ENCODE measurements around the gene C2CD4C. TPM values are rescaled to one million over a fixed set of nuclear protein-coding genes. Genes with fewer than 3 reads are reported as not detected.
"Not testable (repeated sequence)": the region's sequence is repeated elsewhere in the genome, so short reads cannot be mapped to it uniquely, and the experiment has no call there.

Gene C2CD4C
- total RNA-seq, 2 experiments from 2014 or later, result 0.09 to 0.11 TPM

DNA sequence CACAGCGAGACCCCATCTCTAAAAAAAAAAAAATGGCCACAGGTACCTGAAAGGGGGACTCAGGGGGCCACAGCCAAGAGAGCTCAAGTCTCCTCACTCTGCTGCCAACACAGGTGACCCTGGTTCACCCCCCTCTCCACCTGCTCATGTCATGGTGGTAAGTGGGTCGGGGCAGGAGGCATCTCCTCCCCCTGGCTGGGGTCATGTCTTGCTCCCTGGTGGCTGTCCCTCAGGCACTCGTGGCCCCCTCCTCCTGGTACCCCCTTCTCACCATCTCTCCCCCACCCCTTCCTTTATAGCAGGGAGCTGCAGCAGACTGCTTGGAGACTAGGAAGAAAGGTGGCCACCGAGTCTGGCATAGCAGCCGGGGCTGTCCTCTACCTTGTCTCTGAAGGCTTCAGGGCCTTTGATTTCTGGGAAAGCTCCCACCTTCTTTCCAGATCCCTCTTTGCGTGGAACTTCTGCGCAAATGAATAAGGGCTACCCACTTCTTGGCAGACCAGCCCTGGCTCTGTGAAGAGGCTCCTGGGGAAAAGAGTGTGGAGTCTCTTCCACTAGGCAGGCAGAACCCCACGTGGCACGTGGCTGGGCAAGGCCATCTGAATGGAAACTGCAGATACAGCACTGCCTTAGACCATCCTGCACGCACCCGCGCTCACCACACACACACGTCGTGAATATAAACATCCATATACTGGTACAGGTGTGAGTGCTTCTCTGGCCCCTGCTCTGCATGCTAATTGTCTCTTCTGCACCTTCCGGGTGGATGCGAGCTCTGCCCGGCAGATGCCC is 44.3 kb downstream of the C2CD4C start:
- Mint-ChIP-seq H3K9me3 (ENCODE audit: low read depth) (no peaks in the 10 kb centered on the region), H3K36me3 (ENCODE audit: low read depth) (no peaks in the 10 kb centered on the region), H3K27ac (no peak overlapping the region), H3K4me1 (no peaks in the 10 kb centered on the region), H3K27me3 (peaks cover 17% of the 10 kb centered on the region), H3K4me3 (no peak overlapping the region)
- POLR2A ChIA-PET, result no interaction called here
- intact Hi-C loops (cut with DNase I, micrococcal nuclease), result no loop called here
- ATAC-seq (no peak), DNase-seq (no peak)
- CTCF ChIA-PET, result no interaction called here

DNA sequence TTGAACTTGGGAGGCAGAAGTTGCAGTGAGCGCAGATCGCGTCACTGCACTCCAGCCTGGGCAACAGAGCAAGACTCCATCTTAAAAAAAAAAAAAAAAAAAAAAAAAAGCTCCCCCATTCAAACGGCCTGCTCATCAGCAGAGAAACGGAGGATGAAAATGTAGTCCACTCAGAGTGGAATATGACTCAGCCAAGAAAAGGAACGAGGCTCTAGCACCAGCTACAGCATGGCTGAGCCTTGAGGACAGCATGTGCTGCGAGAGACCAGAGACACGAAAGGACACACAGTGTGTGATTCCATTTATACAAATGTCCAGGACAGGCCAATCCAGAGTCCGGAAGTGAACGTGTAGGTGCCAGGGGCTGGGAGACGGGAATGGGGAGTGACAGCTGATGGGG is 46.3 kb downstream of the C2CD4C start:
- ChIA-PET CTCF (interaction anchor here (0.5 to 1.0 kb wide), 2 partner anchors 8 to 148 kb away, joined by 3 read pairs; no protein-coding TSS in a partner anchor), POLR2A (no interaction called here)
- no peak overlapping the region for H3K4me3 Mint-ChIP-seq
- H3K36me3 Mint-ChIP-seq (ENCODE audit: low read depth), result no peaks in the 10 kb centered on the region
- H3K9me3 Mint-ChIP-seq (ENCODE audit: low read depth), result no peaks in the 10 kb centered on the region
- ATAC-seq (no peak), DNase-seq (no peak)
- no peaks in the 10 kb centered on the region for H3K4me1 Mint-ChIP-seq
- intact Hi-C loops (cut with DNase I, micrococcal nuclease), result no loop called here
- peaks cover 11% of the 10 kb centered on the region for H3K27me3 Mint-ChIP-seq
- no peak overlapping the region for H3K27ac Mint-ChIP-seq

DNA sequence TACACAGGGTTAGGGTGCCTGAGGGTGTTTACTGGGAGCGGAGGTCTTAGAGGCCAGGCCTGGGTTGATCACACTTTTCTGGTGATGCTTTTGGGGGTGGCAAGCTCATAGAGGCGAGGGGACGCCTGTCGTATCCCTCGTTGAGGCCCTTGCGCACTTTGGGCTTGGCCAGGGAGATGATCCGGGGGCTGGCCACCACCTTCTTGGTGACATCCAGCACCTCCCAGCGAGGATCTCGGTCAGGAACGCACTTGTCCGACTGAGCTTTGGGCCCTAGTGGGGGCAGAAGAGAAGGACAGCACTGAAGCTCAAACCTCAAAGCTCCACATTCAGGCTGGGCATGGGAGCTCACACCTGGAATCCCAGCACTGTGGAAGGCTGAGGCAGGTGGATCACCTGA is 46.8 kb downstream of the C2CD4C start:
- intact Hi-C loops (cut with DNase I, micrococcal nuclease), result no loop called here
- no peak for DNase-seq
- Mint-ChIP-seq H3K36me3 (ENCODE audit: low read depth) (no peaks in the 10 kb centered on the region), H3K27ac (no peak overlapping the region), H3K9me3 (ENCODE audit: low read depth) (no peaks in the 10 kb centered on the region), H3K4me1 (no peaks in the 10 kb centered on the region), H3K27me3 (peaks cover 11% of the 10 kb centered on the region), H3K4me3 (no peak overlapping the region)
- no peak for ATAC-seq
- POLR2A ChIA-PET, result no interaction called here
- CTCF ChIA-PET, result interaction anchor here (0.5 to 1.0 kb wide), 2 partner anchors 8 to 149 kb away, joined by 3 read pairs; no protein-coding TSS in a partner anchor

DNA sequence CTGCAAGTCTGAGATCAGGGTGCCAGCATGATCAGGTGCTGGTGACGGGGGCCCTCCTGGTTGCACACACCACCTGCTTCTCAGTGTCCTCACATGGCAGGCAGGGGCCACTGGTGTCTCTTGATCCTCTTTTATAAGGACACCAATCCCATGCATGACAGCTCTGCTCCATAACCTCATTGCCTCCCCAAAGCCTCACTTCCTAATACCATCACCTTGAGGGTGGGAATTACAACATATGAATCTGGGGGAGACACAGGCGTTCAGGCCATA is 49.4 kb downstream of the C2CD4C start:
- intact Hi-C loops (cut with DNase I, micrococcal nuclease), result no loop called here
- ATAC-seq (no peak), DNase-seq (no peak)
- Mint-ChIP-seq H3K27ac (no peak overlapping the region), H3K27me3 (peaks cover 5% of the 10 kb centered on the region), H3K36me3 (ENCODE audit: low read depth) (no peaks in the 10 kb centered on the region), H3K9me3 (ENCODE audit: low read depth) (no peaks in the 10 kb centered on the region), H3K4me1 (no peaks in the 10 kb centered on the region), H3K4me3 (no peak overlapping the region)
- ChIA-PET POLR2A (no interaction called here), CTCF (no interaction called here)

DNA sequence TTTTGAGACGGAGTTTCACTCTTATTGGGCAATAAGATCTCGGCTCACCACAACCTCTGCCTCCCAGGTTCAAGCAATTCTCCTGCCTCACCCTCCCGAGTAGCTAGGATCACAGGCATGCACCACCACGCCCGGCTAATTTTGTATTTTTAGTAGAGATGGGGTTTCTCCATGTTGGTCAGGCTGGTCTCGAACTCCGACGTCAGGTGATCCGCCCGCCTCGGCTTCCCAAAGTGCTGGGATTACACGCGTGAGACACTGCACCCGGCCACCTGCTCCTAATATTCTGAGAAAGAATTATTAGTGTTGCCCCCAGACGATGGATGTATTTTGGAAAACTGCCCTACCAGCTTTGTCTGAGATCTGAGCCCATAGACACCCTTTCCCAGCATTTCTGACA is 53.4 kb downstream of the C2CD4C start:
- ATAC-seq; H3K9me3 Mint-ChIP-seq (ENCODE audit: low read depth); DNase-seq; H3K27ac Mint-ChIP-seq; H3K27me3 Mint-ChIP-seq; H3K4me3 Mint-ChIP-seq; POLR2A ChIA-PET; H3K36me3 Mint-ChIP-seq (ENCODE audit: low read depth); CTCF ChIA-PET; H3K4me1 Mint-ChIP-seq; intact Hi-C loops (cut with DNase I, micrococcal nuclease): not testable (repeated sequence)

Other genes with a start within 250 kb of the C2CD4C start
- gene PLPP2, start 117.7 kb downstream of the C2CD4C start, total RNA-seq, result under 1 TPM; 0.37 to 0.42 TPM
- gene MIER2, start 64.4 kb downstream of the C2CD4C start, total RNA-seq, result 10 to 100 TPM; 21.2 to 24.6 TPM
- under 1 TPM in 1 of 2 experiments, not detected in 1; 0.21 TPM for gene SHC2, start 51.9 kb upstream of the C2CD4C start, total RNA-seq
- under 1 TPM in 1 of 2 experiments, not detected in 1; 0.14 TPM for gene MADCAM1, start 87.3 kb upstream of the C2CD4C start, total RNA-seq
- gene TPGS1, start 98.3 kb upstream of the C2CD4C start, total RNA-seq, result 1 to 10 TPM; 6.4 to 8.4 TPM
- gene CDC34, start 122.6 kb upstream of the C2CD4C start, total RNA-seq, result 10 to 100 TPM; 36.7 to 41.5 TPM
- gene GZMM, start 134.9 kb upstream of the C2CD4C start, total RNA-seq, result 10 to 100 TPM; 22.5 to 25.3 TPM
- gene BSG, start 163.4 kb upstream of the C2CD4C start, total RNA-seq, result 100 to 1,000 TPM; 165 to 175 TPM
- gene HCN2, start 180.7 kb upstream of the C2CD4C start, total RNA-seq, result under 1 TPM; 0.48 to 0.53 TPM
- 10 to 100 TPM; 69.0 to 77.4 TPM for gene POLRMT, start 224.4 kb upstream of the C2CD4C start, total RNA-seq
- not detected for gene FGF22, start 230.7 kb upstream of the C2CD4C start, total RNA-seq

Data from activated CD4-positive, alpha-beta T cell treated with anti-CD3 and anti-CD28 coated beads for 36 hours (primary cell).